DOHH2 (cell line): ENCODE results near the gene DCAF8.

Source experiments
- H3F3A ChIP-seq: fragments of 200-600 bp; sonication (generic), shearing (Covaris generic); 2 replicates; pipeline ENCODE4 v1.6.0; 2016; ENCODE audit warnings: antibody characterized with exemption, mild to moderate bottlenecking; ENCODE audit not compliant: control insufficient read depth, insufficient read depth
- H3K27ac ChIP-seq: fragments of 200-600 bp; sonication (generic); 2 replicates; pipeline ENCODE4 v1.5.1; 2014; ENCODE audit warnings: low read depth, mild to moderate bottlenecking, low read length, moderate library complexity
- H3K27me3 ChIP-seq: fragments of 200-600 bp; sonication (generic); 2 replicates; pipeline ENCODE4 v1.6.1; 2014; ENCODE audit warnings: mild to moderate bottlenecking, low read length, mixed read lengths; ENCODE audit not compliant: control insufficient read depth
- H3K36me3 ChIP-seq: fragments of 200-600 bp; sonication (generic); 2 replicates; pipeline ENCODE4 v1.6.1; 2014; ENCODE audit warnings: mild to moderate bottlenecking, low read length, moderate library complexity, mixed read lengths; ENCODE audit not compliant: control insufficient read depth
- H3K4me1 ChIP-seq: fragments of 200-600 bp; sonication (generic); 2 replicates; pipeline ENCODE4 v1.6.1; 2014; ENCODE audit warnings: mild to moderate bottlenecking, low read length, mixed read lengths; ENCODE audit not compliant: control insufficient read depth
- H3K4me2 ChIP-seq: fragments of 200-600 bp; sonication (generic); 2 replicates; pipeline ENCODE4 v1.6.0; 2014; ENCODE audit warnings: mild to moderate bottlenecking, low read length, moderate library complexity
- H3K4me3 ChIP-seq: fragments of 200-600 bp; sonication (generic); 2 replicates; pipeline ENCODE4 v1.5.1; 2014; ENCODE audit warnings: mild to moderate bottlenecking, low read length, mixed read lengths
- H3K79me2 ChIP-seq: fragments of 200-600 bp; sonication (generic); 2 replicates; pipeline ENCODE4 v1.6.1; 2014; ENCODE audit warnings: mild to moderate bottlenecking, low read length, mixed read lengths; ENCODE audit not compliant: control insufficient read depth
- H3K9me2 ChIP-seq: fragments of 200-600 bp; sonication (generic); replicated peaks from 2 replicates; pipeline ENCODE4 v1.6.1; 2014; ENCODE audit warnings: mild to moderate bottlenecking, low read length, mixed read lengths; ENCODE audit not compliant: control insufficient read depth
- H3K9me3 ChIP-seq: fragments of 200-600 bp; sonication (generic); 2 replicates; pipeline ENCODE4 v1.6.1; 2014; ENCODE audit warnings: antibody characterized with exemption, low read length, mixed read lengths; ENCODE audit not compliant: control insufficient read depth, insufficient read depth
- H4K20me1 ChIP-seq: fragments of 200-600 bp; sonication (generic); 2 replicates; pipeline ENCODE4 v1.6.0; 2014; ENCODE audit warnings: low read depth, mild to moderate bottlenecking, antibody characterized with exemption, low read length, moderate library complexity; ENCODE audit not compliant: control insufficient read depth, insufficient read depth
- EZH2phosphoT487 ChIP-seq: fragments of 200-600 bp; sonication (generic); IDR thresholded peaks from 2 replicates; pipeline ENCODE4 v1.6.1; 2017; ENCODE audit warnings: borderline replicate concordance, mild to moderate bottlenecking, antibody characterized with exemption, low read length, moderate library complexity, mixed read lengths
- TF ChIP-seq, protein P1 (sequence below): fragments of 200-600 bp; sonication (generic); IDR thresholded peaks from one replicate; pipeline ENCODE4 v1.5.1; 2014; ENCODE audit warnings: antibody characterized with exemption, mild to moderate bottlenecking, low read depth, low read length; ENCODE audit not compliant: poor library complexity, severe bottlenecking

DCAF8 gene

DNA sequence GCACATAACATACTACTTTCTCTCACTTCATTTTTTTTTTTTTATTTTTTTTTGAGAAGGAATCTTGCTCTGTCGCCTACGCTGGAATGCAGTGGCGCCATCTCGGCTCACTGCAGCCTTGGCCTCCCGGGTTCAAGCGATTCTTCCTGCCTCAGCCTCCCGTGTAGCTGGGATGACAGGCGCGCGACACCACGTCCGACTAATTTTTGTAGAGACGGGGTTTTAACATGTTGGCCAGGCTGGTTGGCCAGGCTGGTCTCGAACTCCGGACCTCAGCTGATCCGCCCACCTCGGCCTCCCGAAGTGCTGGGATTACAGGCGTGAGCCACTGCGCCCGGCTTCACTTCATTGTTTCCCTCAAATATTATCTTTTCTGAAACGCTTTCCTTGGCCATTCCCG, 23.2 kb upstream of the DCAF8 start:
- Histone ChIP-seq H3K4me3 (peak overlapping the region; percentile 99), H3K27me3 (no peaks in the 10 kb centered on the region), H4K20me1 (no peaks in the 10 kb centered on the region), H3K4me2 (peak overlapping the region; percentile 96), H3K4me1 (peaks cover 16% of the 10 kb centered on the region), H3F3A (peaks cover 11% of the 10 kb centered on the region), H3K9me2 (no peaks in the 10 kb centered on the region), H3K79me2 (peaks cover 22% of the 10 kb centered on the region), H3K27ac (no peak overlapping the region), H3K36me3 (peaks cover 45% of the 10 kb centered on the region), H3K9me3 (no peaks in the 10 kb centered on the region)
- TF ChIP-seq EZH2phosphoT487 = no peak
- TF ChIP-seq, protein P1, sequence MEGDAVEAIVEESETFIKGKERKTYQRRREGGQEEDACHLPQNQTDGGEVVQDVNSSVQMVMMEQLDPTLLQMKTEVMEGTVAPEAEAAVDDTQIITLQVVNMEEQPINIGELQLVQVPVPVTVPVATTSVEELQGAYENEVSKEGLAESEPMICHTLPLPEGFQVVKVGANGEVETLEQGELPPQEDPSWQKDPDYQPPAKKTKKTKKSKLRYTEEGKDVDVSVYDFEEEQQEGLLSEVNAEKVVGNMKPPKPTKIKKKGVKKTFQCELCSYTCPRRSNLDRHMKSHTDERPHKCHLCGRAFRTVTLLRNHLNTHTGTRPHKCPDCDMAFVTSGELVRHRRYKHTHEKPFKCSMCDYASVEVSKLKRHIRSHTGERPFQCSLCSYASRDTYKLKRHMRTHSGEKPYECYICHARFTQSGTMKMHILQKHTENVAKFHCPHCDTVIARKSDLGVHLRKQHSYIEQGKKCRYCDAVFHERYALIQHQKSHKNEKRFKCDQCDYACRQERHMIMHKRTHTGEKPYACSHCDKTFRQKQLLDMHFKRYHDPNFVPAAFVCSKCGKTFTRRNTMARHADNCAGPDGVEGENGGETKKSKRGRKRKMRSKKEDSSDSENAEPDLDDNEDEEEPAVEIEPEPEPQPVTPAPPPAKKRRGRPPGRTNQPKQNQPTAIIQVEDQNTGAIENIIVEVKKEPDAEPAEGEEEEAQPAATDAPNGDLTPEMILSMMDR = no peak

DNA sequence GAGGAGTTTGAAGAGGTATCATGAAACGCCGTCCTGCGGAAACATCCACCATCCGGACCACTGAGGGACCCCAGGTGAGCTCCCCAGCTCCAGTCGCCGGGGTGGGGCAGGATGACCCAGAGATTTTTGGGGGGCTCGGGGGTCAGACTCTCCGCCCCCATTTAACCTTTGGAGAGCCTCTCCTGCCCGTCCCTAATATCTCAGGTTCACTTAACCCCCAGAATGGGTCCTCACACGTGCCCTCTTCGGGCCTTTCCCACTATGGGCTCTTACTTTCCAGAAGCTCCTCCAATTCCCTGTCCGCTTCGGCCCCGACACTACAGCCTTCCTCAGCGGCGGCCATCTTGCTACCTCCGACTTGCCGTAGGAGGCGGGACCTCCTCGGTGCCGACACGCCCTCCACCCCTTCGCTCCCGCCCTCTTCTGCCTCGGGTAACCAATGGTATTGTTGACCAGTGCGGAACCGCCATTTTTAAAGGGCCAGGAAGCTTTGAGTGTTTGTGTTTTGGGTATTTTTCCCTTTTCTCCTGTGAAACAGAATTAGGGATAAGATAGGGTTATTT, 22.5 kb upstream of the DCAF8 start, which contains the start of gene PEX19:
Gene PEX19, minus strand, starts transcription at position 352 of the 563 bp plus-strand sequence. Its CDS starts 9 bp downstream, at position 343.
- peaks cover 44% of the 10 kb centered on the region for H3K36me3 ChIP-seq
- H3F3A ChIP-seq = peaks cover 11% of the 10 kb centered on the region
- H3K4me1 ChIP-seq = peaks cover 16% of the 10 kb centered on the region
- no peaks in the 10 kb centered on the region for H3K9me3 ChIP-seq
- peaks cover 22% of the 10 kb centered on the region for H3K79me2 ChIP-seq
- H3K4me3 ChIP-seq = peak within 1 kb of the TSS; percentile 99
- peak within 1 kb of the TSS; percentile 96 for H3K4me2 ChIP-seq
- no peaks in the 10 kb centered on the region for H4K20me1 ChIP-seq
- TF ChIP-seq EZH2phosphoT487 = no peak
- TF ChIP-seq, protein P1 = no peak
- H3K9me2 ChIP-seq = no peaks in the 10 kb centered on the region
- peak within 1 kb of the TSS; percentile 41 for H3K27ac ChIP-seq
- no peaks in the 10 kb centered on the region for H3K27me3 ChIP-seq

DNA sequence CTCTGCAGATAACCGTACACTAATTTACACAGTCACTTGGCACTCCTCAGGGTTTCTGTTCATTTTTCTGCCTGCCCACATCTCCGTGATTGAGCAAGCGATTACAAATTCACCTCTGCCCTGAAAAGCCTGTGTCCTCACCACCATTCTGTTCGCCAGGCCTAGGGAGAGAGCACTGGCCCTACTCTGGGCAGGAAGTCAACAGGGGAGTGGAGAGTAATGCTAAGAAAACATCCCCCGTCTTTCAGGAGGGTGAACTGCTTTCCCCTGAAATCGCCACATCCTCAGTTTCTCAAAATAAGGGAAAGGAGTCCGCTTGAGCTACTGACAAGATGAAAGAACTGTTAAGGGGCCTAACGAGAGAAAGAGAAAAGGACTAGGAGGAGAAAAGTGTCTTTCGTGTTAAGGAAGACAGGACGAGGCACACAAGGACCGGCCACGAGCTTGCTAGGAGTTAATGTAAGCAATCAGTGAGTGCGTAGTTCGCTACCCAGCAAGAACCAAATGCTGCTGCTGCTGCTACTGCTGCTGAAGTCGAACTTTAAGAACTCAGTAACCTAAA, 22.0 kb upstream of the DCAF8 start:
- no peaks in the 10 kb centered on the region for H4K20me1 ChIP-seq
- H3K9me3 ChIP-seq = no peaks in the 10 kb centered on the region
- no peaks in the 10 kb centered on the region for H3K9me2 ChIP-seq
- no peak for TF ChIP-seq EZH2phosphoT487
- TF ChIP-seq, protein P1 = no peak
- peak overlapping the region; percentile 99 for H3K4me3 ChIP-seq
- no peaks in the 10 kb centered on the region for H3K27me3 ChIP-seq
- H3K79me2 ChIP-seq = peaks cover 22% of the 10 kb centered on the region
- peak overlapping the region; percentile 96 for H3K4me2 ChIP-seq
- H3K36me3 ChIP-seq = peaks cover 44% of the 10 kb centered on the region
- H3F3A ChIP-seq = peaks cover 11% of the 10 kb centered on the region
- H3K27ac ChIP-seq = peak overlapping the region; percentile 41
- peaks cover 16% of the 10 kb centered on the region for H3K4me1 ChIP-seq
